ENCODE results near the gene TMEM183A.

- TF ChIP-seq CTCF (IDR thresholded peaks at IDR 0.05) (no peak), REST (IDR thresholded peaks at IDR 0.05; ENCODE audit: insufficient read depth in 1 of 2, low read depth in 2 of 2, low read length in 1 of 2) (no peak), POLR2AphosphoS5 (IDR thresholded peaks at IDR 0.05; ENCODE audit: low read depth, low read length) (no peak)
Observed at GRCh38 chr1:203069030-203069747, 62.0 kb downstream of the TMEM183A start.

Measured in Panc1 (cell line).